ENCODE measurements around the gene ACRBP.

Gene ACRBP

DNA sequence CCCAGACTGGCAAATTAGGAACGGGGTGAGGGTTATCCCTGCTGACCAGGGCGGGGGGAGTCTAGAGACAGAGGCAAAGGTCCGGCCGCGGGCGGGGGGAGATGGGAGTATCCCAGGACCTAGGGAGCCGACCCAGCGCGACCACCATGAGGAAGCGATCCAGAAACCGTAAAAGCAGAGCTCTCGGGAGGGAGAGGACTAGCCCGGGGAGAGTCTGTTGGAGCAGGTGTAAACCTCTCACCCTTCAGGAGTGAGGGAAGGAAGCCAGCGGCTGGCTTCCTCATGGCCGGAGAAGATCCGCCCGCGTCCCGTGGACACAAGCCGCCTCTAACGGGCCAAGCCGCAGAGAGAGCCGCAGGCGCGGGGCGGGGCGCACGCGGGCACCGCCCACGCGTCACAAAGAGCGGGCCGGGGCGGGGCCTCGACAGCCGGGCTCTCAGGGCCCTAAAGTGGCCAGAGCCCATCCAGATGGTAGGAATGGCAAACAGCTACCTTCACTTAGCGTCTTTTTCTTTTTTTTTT is at the start of gene ACRBP:
Gene ACRBP, minus strand, starts transcription at position 350 of the 522 bp plus-strand sequence. Its CDS starts 66 bp downstream, at position 284.
- H3K4me1 Mint-ChIP-seq, result peaks cover 32 to 43% of the 10 kb centered on the region in 2 donors
- H3K27ac Mint-ChIP-seq, result peak within 1 kb of the TSS; percentile 94
- H3K27me3 Mint-ChIP-seq, result no peaks in the 10 kb centered on the region
- peaks cover 29 to 36% of the 10 kb centered on the region in 2 donors for H3K36me3 Mint-ChIP-seq
- peak within 1 kb of the TSS; percentile 85 to 91 for H3K4me3 Mint-ChIP-seq
- peak; percentile 51 to 72 for ATAC-seq (replicated peaks)
- H3K9me3 Mint-ChIP-seq, result peaks cover 2 to 3% of the 10 kb centered on the region in 2 donors
- DNase-seq, result peak; percentile 58

GRCh38 chr12:6695313-6696045 is 48.2 kb upstream of the ACRBP start:
- peaks cover 66 to 74% of the 10 kb centered on the region in 2 donors for H3K4me1 Mint-ChIP-seq
- ATAC-seq (replicated peaks), result peak; percentile 36 to 43

GRCh38 chr12:6694701-6695100 is 47.5 kb upstream of the ACRBP start:
- Mint-ChIP-seq H3K36me3 (peaks cover 8 to 22% of the 10 kb centered on the region in 2 donors), H3K27me3 (peaks cover 7% of the 10 kb centered on the region in 2 donors), H3K27ac (no peak overlapping the region), H3K4me3 (peak overlapping the region; percentile 40 to 73), H3K9me3 (no peaks in the 10 kb centered on the region), H3K4me1 (peaks cover 65 to 72% of the 10 kb centered on the region in 2 donors)
- DNase-seq, result no peak
- ATAC-seq (replicated peaks), result no peak

More at GRCh38 chr12:6695313-6696045, 48.2 kb upstream of the ACRBP start:
- peaks cover 8 to 9% of the 10 kb centered on the region in 2 donors for H3K27me3 Mint-ChIP-seq
- H3K4me3 Mint-ChIP-seq, result peak overlapping the region; percentile 66 to 73
- peak; percentile 13 for DNase-seq
- peaks cover 8 to 22% of the 10 kb centered on the region in 2 donors for H3K36me3 Mint-ChIP-seq
- no peaks in the 10 kb centered on the region for H3K9me3 Mint-ChIP-seq
- H3K27ac Mint-ChIP-seq, result peak overlapping the region; percentile 85

DNA sequence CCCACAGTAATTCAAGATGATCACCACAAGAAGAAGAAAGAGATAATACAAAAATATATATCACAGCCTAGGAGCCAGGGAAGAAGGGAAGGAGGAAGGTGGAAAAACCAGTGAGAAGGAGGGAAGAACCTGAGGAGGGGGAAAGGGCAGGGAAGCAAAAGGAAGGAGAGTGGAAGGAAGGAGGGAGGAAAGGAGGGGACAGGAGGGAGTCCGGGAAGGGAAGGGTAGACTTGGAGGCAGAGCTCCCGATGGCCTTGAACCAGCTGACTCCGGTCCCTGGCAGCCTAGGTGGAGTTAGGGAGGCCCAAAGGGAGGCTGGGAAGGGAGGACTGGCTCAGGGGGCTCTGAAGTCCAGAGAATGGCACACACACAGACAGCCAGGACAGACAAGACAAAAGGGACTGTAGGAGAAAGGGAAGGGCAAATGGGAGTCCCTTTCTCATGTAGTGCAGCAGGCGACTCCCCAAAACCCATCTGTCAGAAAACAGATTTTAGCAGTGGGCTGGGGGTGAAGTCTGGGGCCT is 46.7 kb upstream of the ACRBP start:
- Mint-ChIP-seq H3K36me3 (peaks cover 8 to 22% of the 10 kb centered on the region in 2 donors), H3K27ac (no peak overlapping the region), H3K27me3 (no peaks in the 10 kb centered on the region), H3K4me1 (peaks cover 58 to 63% of the 10 kb centered on the region in 2 donors), H3K9me3 (no peaks in the 10 kb centered on the region), H3K4me3 (no peak overlapping the region)
- ATAC-seq (replicated peaks) (no peak), DNase-seq (no peak)

GRCh38 chr12:6692888-6693287 is 45.7 kb upstream of the ACRBP start:
- no peak for ATAC-seq (replicated peaks)
- H3K4me1 Mint-ChIP-seq, result peaks cover 53 to 63% of the 10 kb centered on the region in 2 donors

GRCh38 chr12:6691473-6691872 is 44.2 kb upstream of the ACRBP start:
- Mint-ChIP-seq H3K27me3 (no peaks in the 10 kb centered on the region), H3K4me1 (peaks cover 55 to 63% of the 10 kb centered on the region in 2 donors), H3K4me3 (peak overlapping the region in 1 of 2 donors; percentile 19), H3K27ac (no peak overlapping the region), H3K9me3 (no peaks in the 10 kb centered on the region), H3K36me3 (peaks cover 14 to 36% of the 10 kb centered on the region in 2 donors)
- no peak for DNase-seq
- ATAC-seq (replicated peaks), result no peak

More at GRCh38 chr12:6692888-6693287, 45.7 kb upstream of the ACRBP start:
- no peak for DNase-seq
- no peaks in the 10 kb centered on the region for H3K27me3 Mint-ChIP-seq
- no peaks in the 10 kb centered on the region for H3K9me3 Mint-ChIP-seq
- H3K4me3 Mint-ChIP-seq, result no peak overlapping the region
- peaks cover 6 to 26% of the 10 kb centered on the region in 2 donors for H3K36me3 Mint-ChIP-seq
- H3K27ac Mint-ChIP-seq, result no peak overlapping the region

- no peaks in the 10 kb centered on the region for H3K9me3 Mint-ChIP-seq
- H3K4me1 Mint-ChIP-seq, result peaks cover 44 to 63% of the 10 kb centered on the region in 2 donors
- H3K4me3 Mint-ChIP-seq, result peak within 1 kb of the TSS; percentile 93
- no peaks in the 10 kb centered on the region for H3K27me3 Mint-ChIP-seq
- peaks cover 22 to 42% of the 10 kb centered on the region in 2 donors for H3K36me3 Mint-ChIP-seq
- H3K27ac Mint-ChIP-seq, result peak within 1 kb of the TSS; percentile 96
- peak; percentile 96 for DNase-seq
- ATAC-seq (replicated peaks), result peak; percentile 87 to 90
Measured at GRCh38 chr12:6688999-6689882, 42.0 kb upstream of the ACRBP start, which contains the start of gene ZNF384. TSS of gene ZNF384 (minus strand) at chr12:6689375. CDS start at chr12:6679520, 9,855 bp downstream.

DNA sequence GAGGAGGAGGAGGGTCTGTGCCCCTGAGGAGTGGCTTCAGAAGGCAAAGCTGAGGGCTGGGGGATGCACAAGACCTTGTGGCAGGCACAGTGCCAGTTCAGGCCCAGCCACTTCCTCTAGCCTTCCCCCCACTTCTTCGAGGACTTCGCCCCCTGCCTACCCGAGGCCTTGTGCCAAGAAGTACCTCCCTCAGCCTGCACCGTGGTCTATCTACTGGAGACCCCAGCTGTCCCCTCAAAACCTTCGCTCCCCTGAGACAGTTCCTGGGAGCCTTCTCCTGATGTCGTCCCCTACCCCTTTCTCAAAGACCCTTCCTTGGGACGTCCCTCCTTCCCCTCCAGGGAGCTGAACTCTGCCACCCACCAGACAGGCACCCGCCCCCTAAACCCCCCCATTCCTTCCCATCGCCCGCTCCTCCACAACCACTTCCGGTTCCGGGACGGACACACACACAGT is 41.3 kb upstream of the ACRBP start:
- Mint-ChIP-seq H3K36me3 (peaks cover 22 to 35% of the 10 kb centered on the region in 2 donors), H3K27me3 (no peaks in the 10 kb centered on the region), H3K4me1 (peaks cover 38 to 62% of the 10 kb centered on the region in 2 donors), H3K27ac (peak overlapping the region; percentile 96), H3K9me3 (no peaks in the 10 kb centered on the region), H3K4me3 (peak overlapping the region; percentile 93)
- ATAC-seq (replicated peaks) (peak; percentile 18 to 28), DNase-seq (no peak)

DNA sequence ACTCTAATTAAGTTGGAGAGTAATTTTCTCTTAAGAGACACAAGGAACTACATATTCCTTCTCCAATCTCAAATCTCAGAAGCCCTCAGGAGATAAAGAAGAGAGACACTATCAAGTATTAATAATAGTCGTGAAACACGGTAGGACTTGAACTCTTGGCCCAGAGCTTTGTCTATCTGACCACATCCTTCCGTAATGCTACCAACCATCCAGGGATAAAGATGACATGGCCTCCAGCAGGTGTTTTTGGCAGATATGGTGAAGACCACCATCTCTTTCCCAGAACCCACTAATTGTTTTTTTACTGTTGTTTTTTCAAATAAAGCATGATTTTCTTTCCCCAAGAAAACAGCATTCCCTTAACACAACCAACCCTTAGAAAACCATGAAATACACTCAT is 38.6 kb upstream of the ACRBP start:
- peak overlapping the region; percentile 62 for H3K27ac Mint-ChIP-seq
- peaks cover 19 to 37% of the 10 kb centered on the region in 2 donors for H3K36me3 Mint-ChIP-seq
- no peak overlapping the region for H3K4me3 Mint-ChIP-seq
- no peaks in the 10 kb centered on the region for H3K9me3 Mint-ChIP-seq
- peaks cover 24 to 59% of the 10 kb centered on the region in 2 donors for H3K4me1 Mint-ChIP-seq
- ATAC-seq (replicated peaks), result no peak
- no peaks in the 10 kb centered on the region for H3K27me3 Mint-ChIP-seq
- DNase-seq, result no peak

DNA sequence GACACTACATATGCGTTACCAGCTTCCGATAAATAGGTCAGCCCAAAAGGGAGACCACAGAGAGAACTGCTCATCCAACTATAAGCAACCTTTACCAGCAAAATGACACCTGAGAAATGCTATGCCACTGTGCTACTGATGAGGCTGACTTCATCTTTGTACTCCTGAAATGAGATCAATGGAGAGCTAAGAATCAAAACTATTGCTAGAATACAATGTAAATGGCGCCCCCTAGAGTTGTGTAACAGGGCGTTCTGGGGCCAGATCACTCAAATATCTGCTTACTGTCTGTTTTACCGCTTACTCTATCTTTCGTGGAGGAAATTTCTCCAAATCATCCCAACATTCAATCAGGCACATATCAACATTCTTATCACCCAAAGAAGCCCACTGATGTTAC is 37.4 kb upstream of the ACRBP start:
- no peaks in the 10 kb centered on the region for H3K9me3 Mint-ChIP-seq
- no peak for ATAC-seq (replicated peaks)
- H3K27ac Mint-ChIP-seq, result peak overlapping the region; percentile 1
- H3K4me1 Mint-ChIP-seq, result peaks cover 24 to 59% of the 10 kb centered on the region in 2 donors
- H3K27me3 Mint-ChIP-seq, result no peaks in the 10 kb centered on the region
- DNase-seq, result peak; percentile 20
- no peak overlapping the region for H3K4me3 Mint-ChIP-seq
- peaks cover 19 to 37% of the 10 kb centered on the region in 2 donors for H3K36me3 Mint-ChIP-seq

GRCh38 chr12:6676962-6677361 is 29.7 kb upstream of the ACRBP start:
- no peaks in the 10 kb centered on the region for H3K9me3 Mint-ChIP-seq
- ATAC-seq (replicated peaks), result no peak
- H3K27me3 Mint-ChIP-seq, result no peaks in the 10 kb centered on the region
- no peak overlapping the region for H3K27ac Mint-ChIP-seq
- peaks cover 7 to 14% of the 10 kb centered on the region in 2 donors for H3K4me1 Mint-ChIP-seq
- H3K36me3 Mint-ChIP-seq, result peaks cover 47 to 59% of the 10 kb centered on the region in 2 donors
- H3K4me3 Mint-ChIP-seq, result no peak overlapping the region
- no peak for DNase-seq

GRCh38 chr12:6672143-6672542 is 24.9 kb upstream of the ACRBP start:
- Mint-ChIP-seq H3K4me3 (no peak overlapping the region), H3K9me3 (no peaks in the 10 kb centered on the region), H3K36me3 (peaks cover 60 to 73% of the 10 kb centered on the region in 2 donors), H3K27ac (no peak overlapping the region), H3K27me3 (no peaks in the 10 kb centered on the region), H3K4me1 (no peaks in the 10 kb centered on the region)
- no peak for ATAC-seq (replicated peaks)
- no peak for DNase-seq

DNA sequence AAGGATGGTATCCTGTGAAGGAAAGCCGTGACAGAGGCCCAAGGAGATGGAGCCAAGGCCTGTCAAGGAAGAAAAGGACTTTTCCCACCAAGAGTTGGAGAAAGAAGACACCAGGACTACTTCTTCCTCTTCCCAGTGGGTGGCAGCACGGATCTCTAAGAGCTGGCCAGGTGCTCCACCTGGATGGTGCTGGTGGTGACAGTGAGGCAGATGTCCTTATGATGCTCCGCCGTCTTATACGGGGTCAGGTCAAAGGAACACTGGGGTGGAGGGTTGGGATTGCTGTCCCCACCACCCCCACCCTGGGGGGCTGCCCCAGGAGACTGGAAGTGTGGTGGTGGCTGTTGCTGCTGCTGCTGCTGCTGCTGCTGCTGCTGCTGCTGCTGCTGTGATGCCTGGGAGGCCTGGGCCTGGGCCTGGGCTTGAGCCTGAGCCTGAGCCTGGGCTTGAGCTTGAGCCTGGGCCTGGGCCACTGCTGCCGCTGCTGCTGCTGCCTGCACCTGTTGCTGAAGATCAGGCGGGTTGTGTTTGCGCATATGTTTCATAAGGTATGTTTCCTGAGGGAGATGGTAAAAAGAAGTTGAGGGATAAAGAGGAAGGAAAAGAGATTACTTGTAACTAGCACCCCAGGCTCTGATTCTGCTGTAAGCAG is 20.5 kb upstream of the ACRBP start:
- H3K36me3 Mint-ChIP-seq, result peaks cover 44 to 58% of the 10 kb centered on the region in 2 donors
- no peaks in the 10 kb centered on the region for H3K27me3 Mint-ChIP-seq
- H3K4me3 Mint-ChIP-seq, result no peak overlapping the region
- DNase-seq (no peak), ATAC-seq (replicated peaks) (no peak)
- H3K27ac Mint-ChIP-seq, result peak overlapping the region; percentile 68
- H3K9me3 Mint-ChIP-seq, result no peaks in the 10 kb centered on the region
- peaks cover 6 to 7% of the 10 kb centered on the region in 2 donors for H3K4me1 Mint-ChIP-seq
